GM21447 (cell line): ENCODE measurements around the gene WNT9B.
"Not testable (repeated sequence)": the region's sequence is repeated elsewhere in the genome, so short reads cannot be mapped to it uniquely, and the experiment has no call there.

Source experiments
- ATAC-seq: cut with Tn5 transposase; IDR thresholded peaks from one replicate; pipeline ENCODE4 v1.9.1; 2021; ENCODE audit not compliant: unreplicated experiment

WNT9B gene

GRCh38 chr17:46821482-46822387 is 29.6 kb upstream of the WNT9B start:
- ATAC-seq, result no peak

GRCh38 chr17:46822388-46822921 is 28.9 kb upstream of the WNT9B start:
- no peak for ATAC-seq

- no peak for ATAC-seq
Observed at GRCh38 chr17:46823657-46824056, 27.7 kb upstream of the WNT9B start.

GRCh38 chr17:46826116-46826515 is 25.3 kb upstream of the WNT9B start:
- ATAC-seq, result no peak

GRCh38 chr17:46827274-46827673 is 24.1 kb upstream of the WNT9B start:
- no peak for ATAC-seq

- no peak for ATAC-seq
Observed at GRCh38 chr17:46831573-46832330, 19.6 kb upstream of the WNT9B start.

- no peak for ATAC-seq
Observed at GRCh38 chr17:46832331-46832821, 19.0 kb upstream of the WNT9B start.

- no peak for ATAC-seq
Observed at GRCh38 chr17:46832945-46833839, 18.2 kb upstream of the WNT9B start.

GRCh38 chr17:46833840-46834208 is 17.6 kb upstream of the WNT9B start:
- no peak for ATAC-seq

GRCh38 chr17:46834846-46835245 is 16.5 kb upstream of the WNT9B start:
- ATAC-seq, result no peak

GRCh38 chr17:46836500-46836899 is 14.9 kb upstream of the WNT9B start:
- no peak for ATAC-seq

GRCh38 chr17:46837521-46837920 is 13.9 kb upstream of the WNT9B start:
- ATAC-seq, result no peak

- ATAC-seq, result no peak
Observed at GRCh38 chr17:46839211-46839610, 12.2 kb upstream of the WNT9B start.

GRCh38 chr17:46840596-46840995 is 10.8 kb upstream of the WNT9B start:
- ATAC-seq, result not testable (repeated sequence)

GRCh38 chr17:46841561-46842379 is 9.6 kb upstream of the WNT9B start:
- ATAC-seq, result no peak

- ATAC-seq, result no peak
Observed at GRCh38 chr17:46842835-46843234, 8.5 kb upstream of the WNT9B start.

GRCh38 chr17:46847204-46848191 is 3.9 kb upstream of the WNT9B start:
- ATAC-seq, result no peak

GRCh38 chr17:46848534-46848933 is 2.8 kb upstream of the WNT9B start:
- no peak for ATAC-seq

GRCh38 chr17:46850688-46851028 is 725 bp upstream of the WNT9B start:
- ATAC-seq, result no peak
